ENCODE data around the gene HPSE.

DNA sequence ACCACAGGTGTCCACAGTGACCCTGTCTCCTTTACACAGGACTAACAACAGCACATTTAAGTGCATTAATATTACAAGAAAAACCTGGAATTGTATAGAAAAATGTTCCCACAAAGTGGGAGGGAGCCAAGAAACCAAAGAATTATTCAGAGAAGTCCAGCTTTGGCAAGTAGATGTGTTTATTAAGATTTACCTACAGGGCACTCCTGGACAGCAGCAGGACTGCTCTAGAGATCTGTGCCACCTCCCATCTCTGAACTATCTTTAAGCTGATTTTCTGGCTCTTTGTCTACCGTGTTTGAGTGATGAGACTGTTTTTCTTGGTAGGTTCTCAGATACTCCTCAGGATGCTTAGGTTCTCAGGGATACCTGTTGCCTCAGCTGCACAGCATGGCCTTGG is 38.3 kb upstream of the HPSE start:
- TF ChIP-seq CTCF (IDR thresholded peaks at IDR 0.05; ENCODE audit: borderline replicate concordance, extremely low read depth, low read length, poor library complexity, severe bottlenecking), result no peak
- TF ChIP-seq EZH2 (IDR thresholded peaks at IDR 0.05; ENCODE audit: borderline replicate concordance, low read depth, low read length, severe bottlenecking), result no peak

All from DND-41 (cell line).